Muscle layer of duodenum (tissue), 2 donors: ENCODE results near the gene KRT3.
A peak's percentile ranks its signal among the peaks of the same experiment; 100 is the strongest.

Source experiments
- H3K27ac ChIP-seq: one replicate; pipeline ENCODE4 v1.7.0; 2013; ENCODE audit warnings: mild to moderate bottlenecking, low read length
- H3K27me3 ChIP-seq: one replicate; pipeline ENCODE4 v1.7.0; 2013; ENCODE audit warnings: low read depth, mild to moderate bottlenecking, control low read depth, low read length
- H3K36me3 ChIP-seq, 2 donors: one replicate each; pipeline ENCODE4 v1.7.0; 2013; ENCODE audit warnings: low read length in 2 of 2, control low read depth in 1 of 2, mild to moderate bottlenecking in 1 of 2; ENCODE audit not compliant: insufficient read depth in 2 of 2, control insufficient read depth in 1 of 2
- H3K4me1 ChIP-seq, 2 donors: one replicate each; pipeline ENCODE4 v1.7.0; 2013; ENCODE audit warnings: low read length in 2 of 2, mild to moderate bottlenecking in 2 of 2, control low read depth in 1 of 2, moderate library complexity in 1 of 2; ENCODE audit not compliant: insufficient read depth in 2 of 2, control insufficient read depth in 1 of 2
- H3K4me3 ChIP-seq, 2 donors: one replicate each; pipeline ENCODE4 v1.7.0; 2013; ENCODE audit warnings: low read length in 2 of 2, low read depth in 1 of 2, mild to moderate bottlenecking in 1 of 2
- H3K9me3 ChIP-seq, 2 donors: one replicate each; pipeline ENCODE4 v1.7.0; 2013; ENCODE audit warnings: low read length in 2 of 2, control low read depth in 1 of 2, mild to moderate bottlenecking in 1 of 2; ENCODE audit not compliant: control insufficient read depth in 1 of 2
- donor health status: healthy.

The KRT3 gene

DNA sequence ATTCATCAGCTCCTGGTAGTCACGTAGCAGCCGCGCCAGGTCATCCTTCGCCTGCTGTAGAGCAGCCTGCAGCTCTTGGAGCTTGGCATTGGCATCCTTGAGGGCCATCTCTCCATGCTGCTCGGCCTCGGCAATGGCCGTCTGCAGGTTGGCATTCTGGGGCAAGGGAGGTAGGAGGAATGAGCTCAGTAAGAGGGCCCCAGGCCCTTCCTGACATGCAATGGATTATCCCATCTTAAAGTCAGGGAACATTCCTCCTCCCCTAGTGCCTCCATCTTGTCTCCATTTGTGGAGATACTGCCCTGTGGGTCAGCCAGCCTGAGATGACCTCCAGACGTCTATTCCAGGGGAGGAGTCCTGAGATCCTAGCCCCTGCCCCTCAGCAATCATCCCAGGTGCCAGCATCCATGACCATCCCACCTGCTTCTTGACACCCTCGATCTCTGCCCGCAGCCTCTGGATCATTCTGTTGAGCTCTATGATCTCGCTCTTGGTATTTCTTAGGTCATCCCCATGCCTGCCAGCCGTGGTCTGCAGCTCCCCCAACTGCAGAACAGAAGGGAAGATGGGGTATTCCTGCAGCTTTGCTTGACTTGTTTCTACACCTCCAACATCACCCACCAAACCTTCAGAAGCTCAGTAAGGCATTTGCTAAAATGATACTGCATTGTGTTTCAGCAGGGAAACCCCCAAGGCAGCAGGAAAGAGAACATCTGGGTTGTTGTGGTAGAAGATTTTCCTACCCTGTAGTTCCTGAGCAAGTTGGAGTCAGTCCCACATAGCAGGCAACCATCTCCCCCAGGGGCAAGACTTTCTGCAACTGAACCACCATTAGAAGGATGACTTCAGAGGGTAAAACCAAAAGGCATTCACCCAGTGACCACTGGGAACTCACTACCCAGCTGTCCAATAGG, 4.4 kb downstream of the KRT3 start:
- peaks cover 0 to 3% of the 10 kb centered on the region in 2 donors for H3K4me1 ChIP-seq
- peaks cover 8% of the 10 kb centered on the region for H3K27me3 ChIP-seq
- H3K9me3 ChIP-seq = no peaks in the 10 kb centered on the region
- H3K4me3 ChIP-seq = no peak overlapping the region
- H3K36me3 ChIP-seq = no peaks in the 10 kb centered on the region
- no peak overlapping the region for H3K27ac ChIP-seq

DNA sequence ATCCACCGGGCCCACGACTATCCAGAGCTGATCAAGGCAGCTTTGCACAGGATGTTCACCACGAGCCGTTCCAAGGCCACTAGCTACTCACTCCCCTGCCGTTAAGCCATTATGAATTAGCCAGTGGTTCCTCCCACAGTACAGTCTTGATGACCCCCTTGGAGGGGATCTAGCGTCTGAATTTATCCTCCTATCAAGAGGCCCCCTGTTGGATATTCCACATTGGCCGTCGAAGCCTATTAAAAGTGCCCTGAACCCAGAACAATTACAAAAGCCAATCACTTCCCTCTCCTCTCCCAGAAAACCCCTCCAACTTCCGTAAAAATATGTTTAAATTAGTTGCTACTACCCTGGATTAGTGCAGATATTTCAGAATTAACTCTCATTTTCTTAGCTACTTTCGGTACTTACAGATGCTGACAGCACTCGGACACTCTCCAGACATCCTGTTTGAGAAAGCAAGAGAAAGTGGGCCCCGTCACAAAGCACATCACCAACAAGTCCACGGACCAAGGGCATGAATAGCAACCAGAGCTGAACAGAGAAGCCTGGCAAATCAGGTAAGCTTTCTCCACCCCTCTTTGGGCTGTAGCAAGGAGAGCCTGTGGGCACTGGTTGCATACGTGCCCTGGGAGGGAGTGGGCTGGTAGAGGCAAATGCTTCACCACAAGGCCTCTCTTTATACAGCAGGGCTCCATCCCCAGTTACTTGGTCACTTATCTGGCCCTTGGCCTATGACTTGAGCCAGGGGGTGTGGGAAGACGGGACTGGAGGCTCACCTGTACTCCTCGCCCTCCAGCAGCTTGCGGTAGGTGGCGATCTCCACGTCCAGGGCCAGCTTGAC, 5.3 kb downstream of the KRT3 start:
- H3K9me3 ChIP-seq = no peaks in the 10 kb centered on the region
- H3K27me3 ChIP-seq = peaks cover 8% of the 10 kb centered on the region
- no peaks in the 10 kb centered on the region for H3K36me3 ChIP-seq
- H3K27ac ChIP-seq = no peak overlapping the region
- peak overlapping the region in 1 of 2 donors; percentile 17 for H3K4me3 ChIP-seq
- peaks cover 0 to 3% of the 10 kb centered on the region in 2 donors for H3K4me1 ChIP-seq

DNA sequence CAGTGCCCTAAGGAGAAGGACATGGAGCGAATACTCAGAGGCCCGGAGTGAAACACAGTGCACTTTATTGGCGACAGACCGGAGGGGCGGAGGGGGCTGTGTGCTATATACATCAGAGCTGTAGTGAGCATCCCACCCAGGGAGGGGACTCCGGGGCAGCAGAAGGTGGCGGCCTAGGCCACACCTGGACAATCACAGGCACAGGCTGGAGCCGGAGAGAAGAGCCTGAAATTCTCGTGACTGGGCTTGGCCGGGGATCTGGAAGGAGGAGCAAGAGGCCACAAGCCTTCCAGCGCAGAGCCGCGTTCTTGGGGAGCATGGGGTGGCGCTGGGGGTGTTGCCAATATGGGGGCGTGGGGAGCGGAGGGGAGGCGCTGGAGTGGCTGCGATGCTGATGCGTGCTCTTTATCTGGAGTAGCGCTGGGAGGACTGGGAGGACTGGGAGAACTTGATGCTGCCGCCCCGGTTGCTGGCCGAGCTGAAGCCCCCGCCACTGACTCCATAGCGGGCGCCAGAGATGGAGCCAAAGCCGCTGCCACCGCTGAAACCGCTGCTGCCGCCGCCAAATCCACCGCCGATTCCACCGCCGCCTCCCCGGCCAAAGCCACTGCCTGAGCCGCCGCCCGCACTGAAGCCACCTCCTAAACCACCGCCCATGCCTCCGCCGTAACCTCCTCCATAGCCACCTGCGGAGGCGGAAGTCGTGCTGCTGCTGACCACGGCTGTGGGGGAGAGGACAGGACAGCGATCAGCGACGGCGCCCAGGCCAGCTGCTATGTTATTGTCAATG, 6.1 kb downstream of the KRT3 start:
- no peaks in the 10 kb centered on the region for H3K9me3 ChIP-seq
- H3K4me1 ChIP-seq = peaks cover 0 to 3% of the 10 kb centered on the region in 2 donors
- H3K27ac ChIP-seq = no peak overlapping the region
- H3K27me3 ChIP-seq = peaks cover 8% of the 10 kb centered on the region
- H3K4me3 ChIP-seq = peak overlapping the region in 1 of 2 donors; percentile 17
- no peaks in the 10 kb centered on the region for H3K36me3 ChIP-seq

DNA sequence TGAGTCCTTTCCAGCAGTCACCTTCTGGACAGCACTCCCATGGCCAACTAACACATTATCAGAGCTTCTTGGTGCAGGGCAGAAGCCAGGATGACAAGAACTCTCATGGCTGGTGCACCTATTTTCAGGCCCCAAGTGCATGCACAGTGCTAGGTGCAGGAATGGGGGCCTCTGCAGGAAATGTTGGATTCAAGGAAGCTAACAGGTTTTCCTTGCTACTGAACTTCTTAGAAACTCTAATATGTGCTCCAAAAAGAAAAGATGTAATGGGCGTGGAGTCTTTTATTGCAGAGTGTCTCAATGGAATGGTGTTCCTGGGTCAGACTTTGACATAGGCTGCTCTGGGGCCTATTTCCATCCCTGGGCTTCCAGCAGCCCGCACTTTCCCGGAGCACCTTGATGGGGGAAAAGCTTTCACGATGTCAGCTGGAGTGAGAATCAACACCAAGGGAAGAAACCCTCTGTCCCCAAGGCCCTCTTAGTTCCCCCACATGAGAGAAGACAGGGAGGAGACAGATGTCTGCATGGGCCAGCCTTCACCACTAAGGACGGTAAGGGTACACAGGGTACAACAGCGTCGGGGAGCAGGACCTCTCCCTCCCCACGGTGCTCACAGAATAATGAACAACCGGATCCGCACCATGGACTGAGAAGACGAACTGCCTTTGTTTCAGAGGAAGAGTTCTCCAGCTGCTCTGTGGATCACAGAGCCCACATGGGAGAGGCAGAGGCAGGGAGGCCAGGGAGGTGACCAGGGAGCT, 6.9 kb downstream of the KRT3 start:
- Histone ChIP-seq H3K4me1 (peaks cover 0 to 3% of the 10 kb centered on the region in 2 donors), H3K27ac (no peak overlapping the region), H3K36me3 (no peaks in the 10 kb centered on the region), H3K27me3 (peaks cover 8% of the 10 kb centered on the region), H3K4me3 (no peak overlapping the region), H3K9me3 (no peaks in the 10 kb centered on the region)

DNA sequence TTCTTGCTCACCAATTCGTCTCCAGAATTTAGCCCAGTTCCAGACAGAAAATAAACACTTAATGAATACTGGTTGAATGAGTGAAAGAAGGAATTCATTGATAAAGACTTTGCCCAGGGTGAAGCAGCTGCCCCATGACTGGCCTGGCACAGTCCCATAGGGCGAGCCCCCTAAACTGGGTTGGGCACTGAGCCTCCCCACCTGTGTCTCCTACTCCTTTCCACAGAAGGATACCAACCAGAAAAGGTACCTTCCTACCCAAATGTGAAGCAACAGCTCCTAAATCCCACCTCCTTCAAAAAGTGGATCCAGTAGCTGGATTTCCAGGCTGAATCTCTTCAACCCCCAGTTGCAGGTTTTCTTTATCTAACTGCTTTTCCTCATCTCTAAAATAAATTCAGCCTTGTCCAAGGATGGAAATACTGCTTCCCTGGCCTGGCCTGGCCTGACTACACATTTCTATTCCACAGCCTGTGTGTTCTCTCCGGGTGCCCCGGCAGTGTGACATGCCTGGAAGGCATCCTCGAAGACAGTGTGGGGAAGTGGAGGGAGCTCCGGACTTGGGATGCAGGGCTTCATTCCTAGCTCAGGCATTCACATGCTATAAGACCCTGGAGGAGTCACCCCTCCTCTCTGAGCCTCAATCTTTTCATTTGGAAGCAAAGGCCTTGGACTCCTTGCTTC, 7.6 kb downstream of the KRT3 start:
- peaks cover 8% of the 10 kb centered on the region for H3K27me3 ChIP-seq
- no peaks in the 10 kb centered on the region for H3K9me3 ChIP-seq
- H3K4me1 ChIP-seq = peaks cover 0 to 3% of the 10 kb centered on the region in 2 donors
- no peak overlapping the region for H3K4me3 ChIP-seq
- H3K27ac ChIP-seq = no peak overlapping the region
- H3K36me3 ChIP-seq = no peaks in the 10 kb centered on the region

DNA sequence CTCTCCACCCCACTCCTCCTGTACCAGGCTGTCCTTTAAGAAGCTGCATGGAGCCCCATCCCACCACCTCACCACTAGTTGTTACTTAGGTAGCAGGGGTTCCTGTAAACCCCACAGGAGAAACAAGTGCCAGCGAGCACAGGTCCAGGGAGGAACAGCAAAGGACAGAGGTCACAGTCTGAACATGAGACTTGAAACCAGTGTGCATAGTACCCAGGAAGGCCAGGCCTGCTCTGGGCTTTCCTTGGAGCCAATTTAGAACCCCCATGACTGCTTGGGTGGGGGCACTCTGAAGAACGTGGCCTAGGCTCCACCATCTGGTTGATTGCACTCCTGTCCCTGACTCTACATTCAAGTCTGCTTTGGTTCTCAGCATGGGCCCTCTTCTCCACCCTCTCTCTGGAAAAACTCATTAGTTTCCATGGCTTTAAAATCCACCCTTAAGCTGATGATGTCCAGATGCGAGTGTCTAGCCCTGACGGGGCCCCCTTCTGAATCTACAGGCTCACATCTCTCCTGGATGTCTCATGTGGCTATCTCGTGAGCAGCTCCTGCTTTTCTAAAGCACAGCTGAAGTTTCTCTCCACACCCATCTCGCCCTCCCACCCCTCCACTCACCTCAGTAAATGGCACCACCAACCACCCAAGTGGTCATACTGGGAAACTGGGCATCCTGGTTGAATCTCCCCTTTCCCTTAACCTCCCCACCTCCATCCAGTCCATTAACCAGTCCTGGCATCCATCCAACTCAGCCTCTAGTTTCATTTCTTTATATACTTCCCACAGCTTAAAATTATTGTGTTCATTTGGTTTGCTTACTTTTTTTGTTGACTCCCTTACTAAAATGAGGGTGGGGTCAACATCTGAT, 8.4 kb downstream of the KRT3 start:
- Histone ChIP-seq H3K4me1 (peaks cover 0 to 3% of the 10 kb centered on the region in 2 donors), H3K27ac (no peak overlapping the region), H3K9me3 (no peaks in the 10 kb centered on the region), H3K27me3 (peaks cover 8% of the 10 kb centered on the region), H3K4me3 (no peak overlapping the region), H3K36me3 (no peaks in the 10 kb centered on the region)

DNA sequence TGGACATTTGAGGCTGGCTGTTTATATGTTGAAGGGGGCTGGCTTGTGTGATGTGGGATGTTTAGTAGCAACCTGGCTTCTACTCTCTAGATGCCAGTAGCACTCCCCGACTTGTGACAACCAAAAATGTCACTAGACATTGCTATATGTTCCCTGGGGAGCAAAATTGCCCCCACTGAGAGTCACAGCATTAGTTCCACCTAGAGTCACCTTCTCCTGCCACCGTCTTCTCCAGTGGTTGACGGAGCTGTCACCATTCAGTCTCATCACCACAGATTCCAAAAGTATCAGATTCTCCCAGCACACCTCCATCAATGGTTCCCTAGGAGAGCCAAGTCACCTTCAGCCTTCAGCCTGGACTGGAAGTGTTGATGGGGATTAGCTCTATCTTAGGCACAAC, 11.0 kb downstream of the KRT3 start:
- Histone ChIP-seq H3K27ac (no peak overlapping the region), H3K27me3 (no peaks in the 10 kb centered on the region), H3K4me3 (no peak overlapping the region)

DNA sequence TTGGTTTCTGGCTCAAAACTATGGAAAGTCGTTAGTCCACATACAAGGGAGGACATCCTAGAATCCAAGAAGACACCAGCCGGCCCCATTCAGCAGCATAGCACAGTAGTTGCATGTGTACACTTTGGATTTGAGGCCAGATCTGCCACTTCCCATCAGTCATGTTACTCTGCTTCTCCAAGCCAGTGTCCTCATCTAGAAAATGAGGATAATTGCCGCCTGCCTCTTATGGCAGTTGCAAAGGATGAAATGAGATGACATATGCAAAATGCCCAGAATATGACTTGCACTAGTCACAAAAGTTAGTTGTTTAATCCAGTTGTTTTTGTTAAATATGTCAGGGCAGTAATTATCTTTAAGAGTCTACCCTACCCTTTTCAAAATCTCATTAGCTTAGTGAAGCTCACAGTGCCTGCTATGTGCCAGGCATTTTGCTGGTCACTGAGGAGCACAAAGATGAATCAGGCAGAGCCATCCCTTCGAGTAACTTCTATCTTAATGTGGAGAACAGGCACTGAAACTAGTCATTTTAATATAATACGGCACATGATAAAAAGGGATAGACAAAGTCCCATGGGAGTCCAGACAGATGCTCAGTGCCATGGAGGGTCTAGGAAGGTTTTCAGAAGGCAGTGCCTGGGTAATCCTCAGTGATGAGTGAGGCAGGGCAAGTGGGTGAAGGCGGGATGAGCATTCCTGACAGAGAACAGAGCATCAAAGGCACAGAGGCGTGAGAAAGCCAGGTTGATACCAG, 12.2 kb downstream of the KRT3 start:
- no peaks in the 10 kb centered on the region for H3K9me3 ChIP-seq
- no peaks in the 10 kb centered on the region for H3K4me1 ChIP-seq
- no peak overlapping the region for H3K27ac ChIP-seq
- H3K4me3 ChIP-seq = no peak overlapping the region
- no peaks in the 10 kb centered on the region for H3K27me3 ChIP-seq
- H3K36me3 ChIP-seq = no peaks in the 10 kb centered on the region

More for the DNA sequence above, 11.0 kb downstream of the KRT3 start:
- Histone ChIP-seq H3K9me3 (no peaks in the 10 kb centered on the region), H3K4me1 (no peaks in the 10 kb centered on the region), H3K36me3 (no peaks in the 10 kb centered on the region)

DNA sequence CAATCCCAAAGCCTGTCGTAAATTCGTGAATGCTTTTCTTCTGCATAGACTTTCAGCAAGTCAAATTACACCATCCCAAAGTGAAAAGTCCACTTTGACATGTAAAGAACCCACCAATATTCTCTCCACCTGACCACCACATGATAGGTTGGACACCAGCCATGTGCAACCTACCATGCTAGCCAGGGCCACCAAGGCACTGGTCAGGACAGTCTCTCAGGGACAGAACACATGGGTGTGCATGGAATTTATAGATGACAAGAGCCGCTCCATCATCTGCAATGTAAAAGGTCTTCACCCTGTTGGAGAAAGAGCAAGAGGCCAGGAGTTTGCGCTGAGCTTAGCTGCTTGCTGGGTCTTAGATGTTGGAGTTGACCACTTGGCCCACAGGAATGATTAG, 13.4 kb downstream of the KRT3 start:
- Histone ChIP-seq H3K4me3 (no peak overlapping the region), H3K27ac (no peak overlapping the region), H3K4me1 (no peaks in the 10 kb centered on the region), H3K36me3 (no peaks in the 10 kb centered on the region), H3K9me3 (no peaks in the 10 kb centered on the region), H3K27me3 (no peaks in the 10 kb centered on the region)
